ENCODE results near the gene SUN1.

SUN1 gene

GRCh38 chr7:831596-832166, 595 bp upstream of the SUN1 start:
- H3K4me3 ChIP-seq (ENCODE audit: low read depth, low read length) = peak overlapping the region; percentile 44
- TF ChIP-seq CTCF (IDR thresholded peaks at IDR 0.05; ENCODE audit: low read depth, low read length) = no peak

- no peak for TF ChIP-seq CTCF (IDR thresholded peaks at IDR 0.05; ENCODE audit: low read depth, low read length)
- H3K4me3 ChIP-seq (ENCODE audit: low read depth, low read length) = no peak overlapping the region; the same call in 1 of the 2 replicates
Observed at GRCh38 chr7:832968-833424, 720 bp downstream of the SUN1 start.

DNA sequence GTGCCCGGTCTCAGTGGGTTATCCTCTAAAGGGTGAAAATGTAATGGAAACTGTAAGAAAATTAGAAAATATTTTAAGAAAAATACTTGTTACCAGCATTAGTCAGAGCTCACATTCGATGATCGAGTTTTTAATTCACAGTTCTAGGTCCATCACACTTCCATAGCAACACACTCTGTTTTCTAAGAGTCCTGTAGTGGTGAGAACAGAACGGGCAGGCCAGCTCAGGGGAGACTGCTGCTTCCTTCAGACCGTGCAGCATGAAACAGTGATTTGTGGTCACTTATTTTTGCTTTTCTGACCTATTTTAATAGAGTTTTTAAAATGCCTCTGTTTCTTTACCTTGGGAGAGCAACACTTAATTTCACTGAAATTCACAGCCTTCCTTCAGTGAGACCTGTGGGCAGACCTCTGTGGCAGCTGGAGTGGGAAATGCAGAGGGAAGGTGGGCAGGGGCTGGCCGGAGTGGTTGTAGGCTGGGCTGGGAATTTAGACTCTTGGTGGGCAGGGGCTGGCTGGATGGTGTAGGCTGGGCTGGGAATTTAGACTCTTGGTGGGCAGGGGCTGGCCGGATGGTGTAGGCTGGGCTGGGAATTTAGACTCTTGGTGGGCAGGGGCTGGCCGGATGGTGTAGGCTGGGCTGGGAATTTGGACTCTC, 1.5 kb downstream of the SUN1 start:
- H3K4me3 ChIP-seq (ENCODE audit: low read depth, low read length) = no peak overlapping the region
- TF ChIP-seq CTCF (IDR thresholded peaks at IDR 0.05; ENCODE audit: low read depth, low read length) = no peak

- TF ChIP-seq CTCF (IDR thresholded peaks at IDR 0.05; ENCODE audit: low read depth, low read length) = no peak
- H3K4me3 ChIP-seq (ENCODE audit: low read depth, low read length) = no peak overlapping the region
Observed at GRCh38 chr7:834277-834676, 2.0 kb downstream of the SUN1 start.

- no peak for TF ChIP-seq CTCF (IDR thresholded peaks at IDR 0.05; ENCODE audit: low read depth, low read length)
- no peak overlapping the region for H3K4me3 ChIP-seq (ENCODE audit: low read depth, low read length)
Observed at GRCh38 chr7:835021-835420, 2.7 kb downstream of the SUN1 start.

DNA sequence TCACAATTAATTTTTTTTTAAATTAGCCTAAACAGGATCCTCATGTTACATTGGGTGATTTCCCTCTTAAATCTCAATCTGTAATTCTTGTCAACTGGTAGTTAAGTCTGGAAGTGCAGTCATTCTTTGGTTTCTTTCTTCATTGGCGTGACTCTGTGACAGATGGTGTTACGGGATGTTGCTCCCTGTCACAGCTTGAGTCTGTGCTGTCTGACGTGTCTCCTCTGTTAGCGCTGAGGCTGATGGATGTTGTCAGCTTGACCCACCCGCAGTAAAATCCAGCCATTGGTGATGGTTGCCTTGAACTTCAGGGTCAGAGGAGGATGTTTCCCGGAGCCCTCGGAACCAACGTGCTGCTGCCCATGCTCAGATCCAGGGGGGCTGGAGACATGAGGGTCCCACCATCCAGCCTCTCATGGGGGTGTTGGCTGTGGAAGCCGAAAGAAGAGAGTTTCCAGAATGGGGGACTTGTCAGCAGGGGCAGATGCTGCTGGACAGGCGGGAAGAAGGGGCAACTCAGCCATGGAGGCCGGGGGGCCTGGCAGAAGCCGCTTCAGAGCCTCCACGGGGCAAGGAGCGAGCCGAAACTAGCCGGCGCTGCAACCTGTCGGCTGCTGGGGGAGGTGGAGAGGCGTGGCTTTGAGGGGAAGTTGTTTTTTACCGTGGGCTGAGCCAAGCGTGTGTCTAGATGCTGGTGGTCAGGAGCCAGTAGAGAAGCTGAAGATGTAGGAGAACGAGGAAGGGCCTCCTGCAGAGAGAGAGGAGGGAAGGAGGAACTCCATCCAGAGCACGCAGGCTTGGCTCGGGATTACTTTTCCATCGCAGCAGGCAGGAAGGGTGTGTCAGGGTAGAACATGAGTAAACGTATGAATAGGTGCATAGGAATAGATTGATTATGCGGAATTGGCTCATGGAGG, 3.5 kb downstream of the SUN1 start:
- no peak for TF ChIP-seq CTCF (IDR thresholded peaks at IDR 0.05; ENCODE audit: low read depth, low read length)
- no peak overlapping the region for H3K4me3 ChIP-seq (ENCODE audit: low read depth, low read length)

GRCh38 chr7:836429-836828, 4.2 kb downstream of the SUN1 start:
- TF ChIP-seq CTCF (IDR thresholded peaks at IDR 0.05; ENCODE audit: low read depth, low read length) = peak; percentile 57
- no peak overlapping the region for H3K4me3 ChIP-seq (ENCODE audit: low read depth, low read length)

Data from WI38 (cell line).